A673 (cell line): ENCODE measurements around the gene KLHL41.

Experiments used
- CTCF ChIP-seq: fragments of 300-800, 200-600 bp; sonication (generic); conservative IDR thresholded peaks from 2 replicates; pipeline ENCODE4 v1.5.1; 2017; ENCODE audit warnings: low read depth, mild to moderate bottlenecking, antibody characterized with exemption, low read length, moderate library complexity, mixed read lengths
- EZH2 ChIP-seq: fragments of 200-600 bp; sonication (generic); IDR thresholded peaks from 2 replicates; pipeline ENCODE4 v1.6.1; 2017; ENCODE audit warnings: borderline replicate concordance, low read depth, mild to moderate bottlenecking, mixed read lengths, antibody characterized with exemption, low read length; ENCODE audit not compliant: poor library complexity, severe bottlenecking

DNA sequence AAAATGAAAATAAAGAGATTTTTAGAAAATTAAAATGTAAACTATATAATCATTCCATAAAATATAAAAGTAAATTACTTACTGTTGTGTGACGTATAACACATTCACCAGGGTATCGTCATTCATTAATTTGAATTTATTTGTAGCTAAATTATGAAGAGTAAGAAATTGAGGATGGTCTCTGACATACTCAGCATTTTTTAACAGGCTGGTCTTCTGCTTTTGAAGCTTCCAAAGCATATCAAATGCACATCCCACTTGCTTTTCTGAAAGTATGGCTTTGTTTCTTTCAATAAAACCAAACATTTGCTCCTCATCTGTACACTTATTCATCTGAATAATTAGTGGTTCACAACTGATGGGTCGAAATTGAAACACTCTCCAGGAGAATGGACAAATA, 62.1 kb downstream of the KLHL41 start:
- TF ChIP-seq CTCF (no peak), EZH2 (no peak)
